ENCODE results near the gene PPP1R1B. TPM values are rescaled to one million over a fixed set of nuclear protein-coding genes. Genes with fewer than 3 reads are reported as not detected.

Gene PPP1R1B
- total and polyA plus RNA-seq, 9 of the 15 experiments (the other 6 are each of a cell fraction or from before 2014, with no cell fraction given): 0.07 to 0.18 (median 0.10) TPM; not detected in 4

DNA sequence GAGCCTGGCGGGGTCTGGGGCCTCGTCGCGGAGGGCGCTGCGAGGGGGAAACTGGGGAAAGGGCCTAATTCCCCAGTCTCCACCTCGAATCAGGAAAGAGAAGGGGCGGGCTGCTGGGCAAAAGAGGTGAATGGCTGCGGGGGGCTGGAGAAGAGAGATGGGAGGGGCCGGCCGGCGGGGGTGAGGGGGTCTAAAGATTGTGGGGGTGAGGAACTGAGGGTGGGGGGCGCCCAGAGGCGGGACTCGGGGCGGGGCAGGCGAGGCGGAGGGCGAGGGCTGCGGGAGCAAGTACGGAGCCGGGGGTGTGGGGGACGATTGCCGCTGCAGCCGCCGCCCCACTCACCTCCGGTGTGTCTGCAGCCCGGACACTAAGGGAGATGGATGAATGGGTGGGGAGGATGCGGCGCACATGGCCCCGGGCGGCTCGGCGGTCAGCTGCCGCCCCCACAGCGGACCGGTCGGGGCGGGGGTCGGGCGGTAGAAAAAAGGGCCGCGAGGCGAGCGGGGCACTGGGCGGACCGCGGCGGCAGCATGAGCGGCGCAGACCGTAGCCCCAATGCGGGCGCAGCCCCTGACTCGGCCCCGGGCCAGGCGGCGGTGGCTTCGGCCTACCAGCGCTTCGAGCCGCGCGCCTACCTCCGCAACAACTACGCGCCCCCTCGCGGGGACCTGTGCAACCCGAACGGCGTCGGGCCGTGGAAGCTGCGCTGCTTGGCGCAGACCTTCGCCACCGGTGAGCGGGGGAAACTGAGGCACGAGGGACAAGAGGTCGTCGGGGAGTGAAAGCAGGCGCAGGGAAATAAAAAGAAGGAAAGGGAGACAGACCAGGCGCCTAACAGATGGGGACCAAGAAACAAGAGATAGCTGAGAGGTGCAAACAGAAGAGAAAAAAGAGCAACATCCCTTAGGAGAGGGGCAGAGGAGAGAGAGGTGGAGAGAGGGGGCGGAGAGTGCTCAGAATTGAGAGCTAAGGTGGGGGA lies 41.5 kb downstream of the PPP1R1B start, which contains the start of gene PNMT (continued):
- TF ChIP-seq NFATC3 (IDR thresholded peaks at IDR 0.05) (no peak), BRCA1 (IDR thresholded peaks at IDR 0.05) (no peak), BRCA1 (CRISPR knock-in tag; IDR thresholded peaks at IDR 0.05) (no peak), CBFA2T2 (conservative IDR thresholded peaks at IDR 0.05) (no peak), MIER1 (IDR thresholded peaks at IDR 0.05; ENCODE audit: low read depth) (no peak; the same call in 1 of the 2 replicates), RFX5 (IDR thresholded peaks at IDR 0.05; ENCODE audit: low read depth, low read length) (no peak), RBM34 (IDR thresholded peaks at IDR 0.05; ENCODE audit: borderline replicate concordance, insufficient read depth, low read length) (no peak), CHD4 (IDR thresholded peaks at IDR 0.05; ENCODE audit: insufficient read depth, insufficient replicate concordance, low read depth, low read length, poor library complexity, severe bottlenecking) (no peak), ZNF282 (CRISPR knock-in tag; IDR thresholded peaks at IDR 0.05) (no peak; the same call in 1 of the 2 replicates), BDP1 (IDR thresholded peaks at IDR 0.05; ENCODE audit: insufficient read depth, insufficient read length) (no peak), RBM17 (IDR thresholded peaks at IDR 0.05; ENCODE audit: borderline replicate concordance, low read depth, low read length) (no peak), TAF1 (IDR thresholded peaks at IDR 0.05; ENCODE audit: control insufficient read depth, extremely low read depth, insufficient read depth, low read length, severe bottlenecking) (peak; percentile 20), NFIX (CRISPR knock-in tag; IDR thresholded peaks at IDR 0.05; ENCODE audit: low read depth) (no peak), ZC3H11A (IDR thresholded peaks at IDR 0.05; ENCODE audit: low read depth, low read length) (no peak)
- TF ChIP-seq, protein P1, sequence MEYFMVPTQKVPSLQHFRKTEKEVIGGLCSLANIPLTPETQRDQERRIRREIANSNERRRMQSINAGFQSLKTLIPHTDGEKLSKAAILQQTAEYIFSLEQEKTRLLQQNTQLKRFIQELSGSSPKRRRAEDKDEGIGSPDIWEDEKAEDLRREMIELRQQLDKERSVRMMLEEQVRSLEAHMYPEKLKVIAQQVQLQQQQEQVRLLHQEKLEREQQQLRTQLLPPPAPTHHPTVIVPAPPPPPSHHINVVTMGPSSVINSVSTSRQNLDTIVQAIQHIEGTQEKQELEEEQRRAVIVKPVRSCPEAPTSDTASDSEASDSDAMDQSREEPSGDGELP (CRISPR knock-in tag; IDR thresholded peaks at IDR 0.05; ENCODE audit: borderline replicate concordance): no peak; the same call in 1 of the 2 replicates
- TF ChIP-seq, protein P2, sequence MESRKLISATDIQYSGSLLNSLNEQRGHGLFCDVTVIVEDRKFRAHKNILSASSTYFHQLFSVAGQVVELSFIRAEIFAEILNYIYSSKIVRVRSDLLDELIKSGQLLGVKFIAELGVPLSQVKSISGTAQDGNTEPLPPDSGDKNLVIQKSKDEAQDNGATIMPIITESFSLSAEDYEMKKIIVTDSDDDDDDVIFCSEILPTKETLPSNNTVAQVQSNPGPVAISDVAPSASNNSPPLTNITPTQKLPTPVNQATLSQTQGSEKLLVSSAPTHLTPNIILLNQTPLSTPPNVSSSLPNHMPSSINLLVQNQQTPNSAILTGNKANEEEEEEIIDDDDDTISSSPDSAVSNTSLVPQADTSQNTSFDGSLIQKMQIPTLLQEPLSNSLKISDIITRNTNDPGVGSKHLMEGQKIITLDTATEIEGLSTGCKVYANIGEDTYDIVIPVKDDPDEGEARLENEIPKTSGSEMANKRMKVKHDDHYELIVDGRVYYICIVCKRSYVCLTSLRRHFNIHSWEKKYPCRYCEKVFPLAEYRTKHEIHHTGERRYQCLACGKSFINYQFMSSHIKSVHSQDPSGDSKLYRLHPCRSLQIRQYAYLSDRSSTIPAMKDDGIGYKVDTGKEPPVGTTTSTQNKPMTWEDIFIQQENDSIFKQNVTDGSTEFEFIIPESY (CRISPR knock-in tag; IDR thresholded peaks at IDR 0.05): no peak
- TF ChIP-seq, protein P3, sequence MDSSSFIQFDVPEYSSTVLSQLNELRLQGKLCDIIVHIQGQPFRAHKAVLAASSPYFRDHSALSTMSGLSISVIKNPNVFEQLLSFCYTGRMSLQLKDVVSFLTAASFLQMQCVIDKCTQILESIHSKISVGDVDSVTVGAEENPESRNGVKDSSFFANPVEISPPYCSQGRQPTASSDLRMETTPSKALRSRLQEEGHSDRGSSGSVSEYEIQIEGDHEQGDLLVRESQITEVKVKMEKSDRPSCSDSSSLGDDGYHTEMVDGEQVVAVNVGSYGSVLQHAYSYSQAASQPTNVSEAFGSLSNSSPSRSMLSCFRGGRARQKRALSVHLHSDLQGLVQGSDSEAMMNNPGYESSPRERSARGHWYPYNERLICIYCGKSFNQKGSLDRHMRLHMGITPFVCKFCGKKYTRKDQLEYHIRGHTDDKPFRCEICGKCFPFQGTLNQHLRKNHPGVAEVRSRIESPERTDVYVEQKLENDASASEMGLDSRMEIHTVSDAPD (CRISPR knock-in tag; IDR thresholded peaks at IDR 0.05): 0 out of 2 replicates have a peak, but pooled peaks have one; percentile 4
- TF ChIP-seq, protein P4, sequence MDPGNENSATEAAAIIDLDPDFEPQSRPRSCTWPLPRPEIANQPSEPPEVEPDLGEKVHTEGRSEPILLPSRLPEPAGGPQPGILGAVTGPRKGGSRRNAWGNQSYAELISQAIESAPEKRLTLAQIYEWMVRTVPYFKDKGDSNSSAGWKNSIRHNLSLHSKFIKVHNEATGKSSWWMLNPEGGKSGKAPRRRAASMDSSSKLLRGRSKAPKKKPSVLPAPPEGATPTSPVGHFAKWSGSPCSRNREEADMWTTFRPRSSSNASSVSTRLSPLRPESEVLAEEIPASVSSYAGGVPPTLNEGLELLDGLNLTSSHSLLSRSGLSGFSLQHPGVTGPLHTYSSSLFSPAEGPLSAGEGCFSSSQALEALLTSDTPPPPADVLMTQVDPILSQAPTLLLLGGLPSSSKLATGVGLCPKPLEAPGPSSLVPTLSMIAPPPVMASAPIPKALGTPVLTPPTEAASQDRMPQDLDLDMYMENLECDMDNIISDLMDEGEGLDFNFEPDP (CRISPR knock-in tag; IDR thresholded peaks at IDR 0.05): no peak
- TF ChIP-seq, protein P5, sequence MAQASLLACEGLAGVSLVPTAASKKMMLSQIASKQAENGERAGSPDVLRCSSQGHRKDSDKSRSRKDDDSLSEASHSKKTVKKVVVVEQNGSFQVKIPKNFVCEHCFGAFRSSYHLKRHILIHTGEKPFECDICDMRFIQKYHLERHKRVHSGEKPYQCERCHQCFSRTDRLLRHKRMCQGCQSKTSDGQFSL (CRISPR knock-in tag; IDR thresholded peaks at IDR 0.05): no peak
- TF ChIP-seq, protein P5 (tag; IDR thresholded peaks at IDR 0.05): no peak
